Islet of Langerhans (tissue), 1 donor: Measurements from ENCODE around the gene CDC16.

Experiments
- FAIRE-seq: peaks from one replicate; lab custom pipeline; 2011; peaks lifted over from hg19 to GRCh38; lab: Jason Lieb, UNC

The CDC16 gene

DNA sequence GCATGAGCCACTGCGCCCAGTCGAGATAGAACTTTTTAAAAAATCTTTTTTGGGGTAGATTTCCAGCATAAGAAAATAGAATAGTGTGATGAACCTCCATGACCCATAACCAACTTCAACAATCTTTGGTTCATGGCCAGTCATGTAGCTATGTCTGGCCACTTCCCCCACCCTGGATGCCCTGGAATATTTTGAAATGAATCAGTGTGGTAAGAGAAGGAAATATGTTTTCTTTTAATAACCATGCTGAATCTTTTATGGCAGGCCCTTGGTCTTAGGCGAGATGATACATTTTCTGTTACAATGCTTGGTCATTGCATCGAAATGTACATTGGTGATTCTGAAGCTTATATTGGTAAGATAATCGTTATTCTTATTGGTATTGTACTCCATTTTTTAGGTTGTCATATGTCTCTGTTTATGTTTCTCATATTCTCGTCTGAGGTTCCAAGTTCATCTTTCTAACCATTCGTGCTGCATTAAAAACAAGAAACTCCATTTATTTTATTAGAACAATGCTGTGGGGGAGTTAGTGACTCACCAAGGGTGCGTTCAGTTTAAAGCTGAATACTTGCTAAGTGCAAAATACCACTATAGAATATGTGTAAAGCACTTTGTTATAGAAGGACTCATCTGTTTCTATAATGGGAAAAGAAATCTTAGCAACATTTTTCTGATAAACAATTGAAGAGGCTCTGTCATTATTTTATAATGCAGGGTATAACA is 30.4 kb downstream of the CDC16 start:
- no peak for FAIRE-seq

DNA sequence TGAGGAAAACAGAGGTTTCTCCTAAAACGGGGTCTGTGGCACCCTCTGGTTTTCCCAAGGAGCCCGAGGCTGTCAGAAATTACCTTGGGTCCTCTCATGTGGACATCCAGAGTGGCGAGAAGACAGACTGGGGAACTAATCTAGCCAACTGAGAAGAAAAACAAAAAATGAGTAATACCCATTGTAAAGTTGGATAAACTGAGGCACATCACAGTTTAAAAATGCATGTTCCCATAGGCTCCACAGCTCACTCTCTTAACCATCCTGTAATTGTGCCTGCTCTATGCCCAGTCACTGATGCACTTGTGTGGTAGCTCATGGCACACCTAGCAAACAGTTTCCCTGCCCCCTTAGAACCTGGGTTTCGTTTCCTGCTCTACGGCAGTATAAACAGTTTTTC is 31.5 kb downstream of the CDC16 start:
- FAIRE-seq: no peak

DNA sequence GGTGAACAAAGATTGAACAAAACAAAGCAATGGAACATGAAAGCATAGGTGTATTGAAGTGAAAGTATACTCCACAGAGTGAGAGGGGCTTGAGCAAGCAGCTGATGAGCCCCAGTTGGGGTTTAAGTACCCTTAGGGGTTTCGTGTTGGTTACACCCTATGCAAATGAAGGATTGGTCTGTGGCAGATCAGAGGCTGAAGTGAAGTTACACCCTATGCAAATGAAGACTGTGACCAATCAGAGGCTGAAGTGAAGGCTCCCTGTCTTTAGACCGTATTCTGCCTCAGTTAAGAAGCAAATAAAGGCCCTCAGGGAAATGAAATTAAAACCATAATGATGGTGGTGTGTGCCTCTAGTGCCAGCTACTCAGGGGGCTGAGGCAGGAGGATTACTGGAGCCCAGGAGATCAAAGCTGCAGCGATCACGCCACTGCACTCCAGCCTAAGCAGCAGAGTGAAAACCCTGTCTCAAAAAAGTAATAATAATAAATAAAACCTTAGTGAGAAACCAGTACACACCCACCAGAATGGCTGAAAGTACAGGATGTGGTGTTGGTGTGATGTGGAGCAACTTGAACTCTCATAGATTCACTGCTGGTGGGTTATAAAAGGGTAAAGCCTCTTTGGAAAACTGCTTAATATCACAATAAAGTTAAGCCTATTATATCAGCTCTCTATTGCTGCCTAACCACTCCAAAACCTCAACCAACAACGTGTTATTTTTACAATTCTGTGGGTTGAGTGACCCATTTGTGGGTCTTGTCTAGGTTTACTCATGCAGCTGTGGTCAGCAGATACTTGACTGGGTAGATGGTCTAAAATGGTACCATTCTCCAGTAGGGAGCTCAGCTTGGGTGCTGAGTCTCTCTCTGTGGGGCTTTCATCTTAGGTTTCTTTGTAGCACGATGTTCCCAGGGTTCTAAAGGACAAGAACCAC is 33.9 kb downstream of the CDC16 start:
- FAIRE-seq: no peak

DNA sequence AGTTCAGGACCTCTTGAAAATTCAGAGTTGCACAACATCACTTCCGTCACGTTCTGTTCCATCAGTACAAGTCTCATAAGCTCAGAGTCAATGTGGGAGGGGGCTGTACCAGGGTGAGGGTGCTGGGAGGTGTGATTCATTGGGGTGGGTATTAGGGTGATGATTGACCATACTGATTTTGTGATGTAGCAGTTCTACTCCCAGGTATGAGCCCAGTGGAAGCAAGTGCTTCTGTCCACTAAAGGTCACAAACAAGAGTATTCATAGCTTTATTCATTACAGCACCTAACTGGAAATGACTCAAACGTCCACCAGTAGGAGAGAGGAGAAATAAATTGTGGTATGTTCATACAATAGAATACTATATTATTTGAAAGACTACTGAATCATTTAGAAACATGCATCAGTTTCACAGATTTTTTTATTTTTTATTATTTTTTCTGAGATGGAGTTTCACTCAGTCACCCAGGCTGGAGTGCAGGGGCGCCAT is 34.6 kb downstream of the CDC16 start:
- no peak for FAIRE-seq

DNA sequence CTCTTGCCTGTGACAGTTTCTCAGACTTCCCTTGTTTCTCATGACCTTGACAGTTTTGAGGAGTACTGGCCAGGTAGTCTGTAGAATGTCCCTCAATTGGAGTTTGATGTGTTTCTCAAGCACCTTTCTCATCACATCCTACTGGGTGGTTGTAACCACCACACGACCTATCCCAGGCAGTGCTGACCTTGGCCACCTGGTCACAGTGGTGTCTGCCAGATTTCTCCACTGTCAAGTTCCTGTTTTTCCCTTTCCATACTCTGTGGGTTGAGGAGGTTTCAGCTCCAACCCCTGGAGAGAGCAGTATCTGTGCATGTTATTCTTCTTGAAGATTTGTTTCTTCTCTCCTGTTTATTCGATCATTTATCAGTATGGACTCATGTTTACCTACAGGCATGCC is 38.3 kb downstream of the CDC16 start:
- no peak for FAIRE-seq

DNA sequence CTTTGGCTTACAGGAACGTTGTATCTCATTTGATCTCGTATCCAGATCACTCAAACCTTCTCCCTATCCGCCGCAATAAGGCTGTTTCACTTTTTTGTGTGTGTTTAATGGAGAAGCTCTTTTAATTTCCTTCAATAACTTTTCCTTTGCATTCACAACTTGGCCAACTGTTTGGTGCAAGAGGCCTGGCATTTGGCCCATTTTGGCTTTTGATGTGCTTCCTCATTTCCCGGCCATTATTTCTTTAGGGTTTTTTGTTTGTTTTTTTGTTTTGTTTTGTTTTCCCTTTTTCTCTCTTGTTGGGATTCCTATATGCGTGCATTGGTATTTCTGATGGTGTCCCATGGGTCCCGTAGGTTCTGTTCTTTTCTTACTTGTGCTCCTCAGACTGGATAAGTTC is 40.6 kb downstream of the CDC16 start:
- FAIRE-seq: no peak

DNA sequence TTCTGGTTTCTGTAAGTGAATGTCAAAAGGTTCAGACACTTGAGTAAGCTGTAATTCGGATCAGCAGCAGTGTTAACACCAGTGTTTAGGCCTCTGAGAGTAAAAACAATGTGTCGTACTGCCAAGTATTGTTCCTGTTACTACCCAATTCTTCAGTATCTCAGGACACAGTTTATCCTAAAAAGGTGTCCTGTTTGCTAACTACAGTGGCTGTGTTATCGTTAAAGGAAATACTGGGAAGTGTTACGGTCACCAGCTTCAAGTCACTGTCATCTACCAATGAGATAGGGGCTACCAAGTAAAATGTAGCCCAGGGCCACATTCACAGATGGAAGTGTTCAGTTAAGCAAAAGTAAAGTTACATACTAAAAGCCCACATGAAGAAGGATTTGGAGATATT is 44.4 kb downstream of the CDC16 start:
- no peak for FAIRE-seq

DNA sequence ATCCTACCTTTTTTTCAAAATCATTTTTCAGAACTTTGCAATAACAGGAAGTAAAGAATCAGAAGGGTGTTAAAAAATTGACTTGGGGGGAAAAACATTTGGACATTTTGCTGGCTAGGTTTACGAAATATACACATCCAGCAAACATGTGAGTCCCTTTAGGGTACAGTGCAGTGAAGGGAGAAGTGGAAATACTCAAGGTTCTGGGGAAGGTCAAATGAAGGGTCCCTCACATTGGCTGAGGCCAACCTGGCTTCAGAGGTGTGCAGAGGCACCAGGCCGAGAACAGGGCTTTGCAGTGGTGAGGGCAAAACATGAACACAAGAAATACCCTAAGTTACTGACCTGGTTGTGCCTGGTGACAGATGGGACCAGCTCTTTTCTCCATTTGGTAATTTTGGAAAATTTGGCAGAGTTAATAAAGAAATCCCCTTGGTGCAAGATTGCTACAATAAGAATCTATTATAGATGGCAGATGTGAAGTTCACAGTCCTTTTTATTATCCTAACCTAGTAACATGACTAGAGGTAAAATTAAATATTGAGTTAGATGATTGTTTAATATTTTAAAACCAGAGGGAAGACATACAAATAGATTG is 45.2 kb downstream of the CDC16 start:
- FAIRE-seq: no peak

DNA sequence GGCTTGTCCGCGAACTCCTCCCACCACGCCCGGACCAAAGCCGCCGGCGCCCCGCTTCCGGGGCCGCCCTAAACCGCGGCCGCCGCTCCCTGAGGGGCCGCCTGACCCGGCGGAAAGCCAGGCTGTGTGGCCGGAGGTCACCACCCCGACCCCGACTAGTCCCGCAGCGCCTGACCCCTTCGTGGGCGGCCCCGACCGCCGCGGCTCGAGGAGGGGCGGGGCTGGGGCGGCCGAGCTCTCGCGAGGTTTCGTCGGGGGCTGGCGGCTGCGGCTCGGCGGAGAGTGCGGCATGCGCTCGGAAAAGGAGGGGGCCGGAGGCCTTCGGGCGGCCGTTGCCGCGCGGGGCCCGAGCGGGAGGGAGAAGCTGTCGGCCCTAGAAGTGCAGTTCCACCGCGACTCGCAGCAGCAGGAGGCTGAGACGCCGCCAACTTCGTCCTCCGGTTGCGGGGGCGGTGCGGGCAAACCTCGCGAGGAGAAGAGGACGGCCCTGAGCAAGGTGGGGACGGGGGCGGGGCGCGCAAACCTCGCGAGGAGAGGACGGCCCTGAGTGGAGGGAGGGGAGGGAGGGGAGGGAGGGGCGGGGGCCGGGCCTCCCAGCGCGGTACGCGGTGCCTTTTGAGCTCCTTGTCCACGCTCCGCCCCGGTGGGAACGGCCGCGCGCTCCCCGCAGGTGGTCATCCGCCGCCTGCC is 46.8 kb downstream of the CDC16 start, which contains the start of gene UPF3A:
UPF3A (plus strand) TSS at position 251 of the 690 bp plus-strand sequence; CDS start at position 290, 39 bp downstream.
- FAIRE-seq: no peak

DNA sequence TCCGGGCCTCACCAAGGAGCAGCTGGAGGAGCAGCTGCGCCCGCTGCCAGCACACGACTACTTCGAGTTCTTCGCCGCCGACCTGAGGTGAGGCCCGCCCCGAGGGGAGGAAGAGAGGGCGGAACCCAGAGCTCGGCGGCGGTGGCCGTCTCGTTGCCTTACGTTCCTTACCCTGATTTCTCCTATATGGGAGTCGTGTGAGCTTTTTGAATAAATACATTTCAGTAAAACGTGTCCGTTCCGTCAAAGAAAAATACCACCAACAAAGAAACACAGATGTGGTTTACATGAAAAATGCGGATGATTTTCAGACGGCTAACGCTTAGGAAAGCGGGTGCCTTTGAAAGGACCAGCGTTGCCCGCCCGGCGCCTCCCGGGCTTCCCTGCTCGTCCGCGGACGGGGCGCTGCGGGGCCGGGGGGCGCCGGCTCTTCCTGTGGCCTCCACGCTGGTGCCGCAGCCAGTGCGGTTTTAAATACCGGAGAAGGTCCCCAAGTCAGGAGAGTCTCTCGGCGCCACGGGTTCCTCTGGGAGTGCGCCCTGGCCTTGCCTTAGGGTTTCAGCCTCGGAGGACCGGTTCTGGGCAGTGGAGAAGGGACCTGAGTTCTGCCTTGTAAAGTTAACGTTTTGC is 47.5 kb downstream of the CDC16 start:
- no peak for FAIRE-seq

DNA sequence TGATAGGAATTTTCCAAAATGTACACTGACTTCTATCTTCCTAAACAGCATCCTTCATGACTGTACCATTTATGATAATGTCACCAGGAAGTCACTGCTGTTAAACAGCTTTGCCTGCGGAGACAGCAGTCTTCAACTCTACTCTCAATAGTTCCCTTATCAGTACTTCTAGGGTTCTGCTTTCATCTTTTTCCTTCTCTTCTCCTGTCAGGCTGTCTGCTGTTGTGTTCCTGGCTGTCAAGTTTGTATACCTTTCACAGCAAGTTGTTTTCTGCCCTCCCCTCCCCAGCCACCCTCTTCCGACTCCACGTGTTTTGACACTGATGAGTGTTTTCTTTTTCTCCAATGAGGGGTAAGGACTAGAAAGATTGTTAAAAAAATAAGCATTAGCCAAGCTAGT is 48.9 kb downstream of the CDC16 start:
- no peak for FAIRE-seq

DNA sequence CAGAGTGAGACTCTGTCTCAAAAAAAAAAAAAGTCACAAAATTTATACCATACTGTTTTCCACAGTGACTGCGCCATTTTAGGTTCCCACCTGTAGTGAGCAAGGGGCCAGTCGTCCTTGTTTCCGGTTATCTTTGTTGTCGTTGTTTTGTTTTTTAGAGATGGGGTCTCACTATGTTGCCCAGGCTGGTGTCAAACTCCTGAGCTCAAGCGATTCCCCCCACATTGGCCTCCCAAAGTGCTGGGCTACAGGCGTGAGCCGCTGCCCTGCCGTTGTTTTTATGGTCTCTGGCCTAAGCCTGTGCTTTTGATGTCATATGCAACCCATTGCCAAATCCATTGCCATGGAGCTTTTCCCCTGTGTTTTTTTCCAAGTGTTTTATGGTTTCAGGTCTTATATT is 50.0 kb downstream of the CDC16 start:
- FAIRE-seq: no peak

DNA sequence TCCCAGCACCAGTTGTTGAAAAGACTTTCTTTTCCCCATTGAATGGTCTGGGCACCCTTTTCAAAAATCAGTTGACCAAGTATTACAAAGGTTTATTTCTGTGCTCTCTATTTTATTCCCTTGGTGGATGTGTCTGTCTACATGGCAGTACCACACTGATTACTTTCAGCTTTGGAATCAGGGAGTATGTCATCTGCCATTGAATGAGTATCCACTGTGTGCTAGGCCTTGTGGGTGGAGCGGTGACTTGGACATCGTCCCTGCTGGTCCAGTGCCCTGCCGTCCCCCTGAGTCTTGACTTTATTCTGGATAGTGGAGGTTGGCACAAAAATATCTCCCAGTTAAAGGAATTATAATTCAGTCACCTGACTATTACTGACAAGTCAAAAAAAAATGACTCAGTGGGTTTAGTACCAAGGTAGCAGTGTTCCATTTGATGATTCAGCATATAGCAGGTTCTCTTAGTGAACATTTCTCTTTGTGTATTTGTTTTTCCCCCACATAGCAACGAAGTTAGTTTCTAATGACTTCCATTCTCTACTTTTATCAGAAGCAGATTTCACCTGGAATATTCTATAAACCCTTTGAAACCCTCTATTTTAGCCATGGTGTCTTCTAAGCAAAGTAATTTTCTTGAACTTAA is 50.6 kb downstream of the CDC16 start:
- no peak for FAIRE-seq

DNA sequence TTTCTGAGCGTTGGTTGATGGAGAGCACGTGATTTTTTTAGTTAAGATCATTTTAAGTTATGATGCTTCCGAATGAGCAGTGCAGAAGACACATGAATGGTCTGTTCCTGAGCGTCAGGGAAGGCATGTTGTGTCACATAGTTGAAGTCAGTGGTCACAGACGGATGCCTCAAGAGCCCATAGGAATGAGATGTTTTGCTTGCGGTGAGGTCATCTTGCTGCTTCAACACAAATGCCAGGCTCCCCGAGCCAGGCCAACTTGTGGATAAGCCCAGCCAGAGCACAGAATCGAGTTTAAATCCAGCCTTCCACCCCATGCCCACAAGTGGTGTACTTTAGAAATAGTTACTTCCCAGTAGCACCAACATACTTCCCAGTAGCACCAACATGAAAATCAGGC is 52.1 kb downstream of the CDC16 start:
- no peak for FAIRE-seq

DNA sequence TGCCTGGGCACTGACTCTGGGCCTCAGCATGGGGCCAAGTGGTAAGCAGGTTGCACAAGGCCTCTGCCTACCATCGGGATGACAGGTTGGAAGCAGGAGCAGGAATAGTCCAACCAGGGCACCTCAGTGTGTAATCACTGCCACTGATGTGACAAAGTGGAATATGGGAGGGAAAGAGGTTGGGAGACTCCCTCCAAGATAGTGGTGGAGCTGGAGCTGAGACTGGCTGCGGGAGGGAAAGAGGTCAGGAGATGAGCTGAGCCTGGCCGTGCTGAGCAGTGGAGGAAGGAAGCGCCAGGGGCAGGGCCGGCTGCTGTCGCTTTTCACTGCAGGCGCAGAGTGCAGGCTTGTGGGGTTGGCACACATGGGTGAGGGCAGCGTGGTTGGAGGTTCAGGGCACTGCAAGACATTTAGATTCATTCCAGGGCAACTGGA is 53.5 kb downstream of the CDC16 start:
- FAIRE-seq: no peak

DNA sequence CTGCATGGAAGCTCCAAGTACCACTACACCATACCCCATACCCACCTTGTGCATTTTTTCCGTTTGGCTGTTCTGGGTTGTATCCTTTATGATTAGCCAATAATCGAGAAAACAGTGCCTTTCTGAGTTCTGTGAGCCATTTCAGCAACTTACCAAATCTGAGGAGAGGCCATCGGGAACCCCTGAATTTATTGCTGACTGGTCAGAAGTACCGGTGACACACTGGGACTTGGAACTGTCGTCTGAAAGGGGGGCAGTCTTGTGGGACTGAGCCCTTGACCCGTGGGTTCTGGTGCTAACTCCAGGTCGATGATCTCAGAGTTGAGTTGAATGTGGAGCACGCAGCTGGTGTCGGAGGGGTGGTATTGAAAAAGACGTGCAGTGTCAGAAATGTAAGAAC is 61.8 kb downstream of the CDC16 start:
- FAIRE-seq: no peak

DNA sequence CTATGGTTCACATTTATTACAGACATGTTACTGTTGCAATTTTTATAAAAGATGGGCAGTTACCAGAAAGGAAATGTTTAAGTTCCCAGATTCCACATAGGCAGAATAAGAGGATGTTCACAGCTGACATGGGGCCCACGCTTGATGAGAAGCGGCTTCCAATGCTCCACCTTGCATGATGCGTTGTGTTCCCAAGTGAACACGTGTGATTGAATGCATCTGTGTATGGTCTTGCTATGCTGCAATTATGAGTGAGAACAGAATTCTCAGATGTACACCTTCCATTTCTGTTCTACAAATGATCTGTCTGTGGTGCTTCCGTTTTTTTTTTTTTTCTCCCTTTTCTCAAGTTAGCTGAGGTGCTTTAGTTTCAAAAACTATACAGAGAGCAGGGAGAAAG is 62.2 kb downstream of the CDC16 start:
- FAIRE-seq: no peak

DNA sequence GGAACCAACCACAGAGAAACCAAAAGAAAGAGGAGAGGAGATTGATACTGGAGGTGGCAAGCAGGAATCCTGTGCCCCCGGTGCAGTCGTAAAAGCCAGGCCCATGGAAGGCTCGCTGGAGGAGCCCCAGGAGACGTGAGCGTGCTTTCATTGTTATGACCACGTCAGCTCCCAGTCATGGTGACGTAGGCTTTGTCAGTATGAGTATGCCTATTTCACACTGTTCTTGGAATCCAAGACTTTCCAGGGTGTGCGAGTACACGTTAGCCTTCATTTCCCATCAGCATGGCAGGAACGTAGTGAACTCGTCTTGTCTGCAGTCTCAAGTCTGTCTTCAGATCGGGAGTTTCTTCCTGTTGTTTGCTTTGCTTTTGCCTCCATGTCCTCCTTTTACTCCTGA is 64.2 kb downstream of the CDC16 start:
- no peak for FAIRE-seq

DNA sequence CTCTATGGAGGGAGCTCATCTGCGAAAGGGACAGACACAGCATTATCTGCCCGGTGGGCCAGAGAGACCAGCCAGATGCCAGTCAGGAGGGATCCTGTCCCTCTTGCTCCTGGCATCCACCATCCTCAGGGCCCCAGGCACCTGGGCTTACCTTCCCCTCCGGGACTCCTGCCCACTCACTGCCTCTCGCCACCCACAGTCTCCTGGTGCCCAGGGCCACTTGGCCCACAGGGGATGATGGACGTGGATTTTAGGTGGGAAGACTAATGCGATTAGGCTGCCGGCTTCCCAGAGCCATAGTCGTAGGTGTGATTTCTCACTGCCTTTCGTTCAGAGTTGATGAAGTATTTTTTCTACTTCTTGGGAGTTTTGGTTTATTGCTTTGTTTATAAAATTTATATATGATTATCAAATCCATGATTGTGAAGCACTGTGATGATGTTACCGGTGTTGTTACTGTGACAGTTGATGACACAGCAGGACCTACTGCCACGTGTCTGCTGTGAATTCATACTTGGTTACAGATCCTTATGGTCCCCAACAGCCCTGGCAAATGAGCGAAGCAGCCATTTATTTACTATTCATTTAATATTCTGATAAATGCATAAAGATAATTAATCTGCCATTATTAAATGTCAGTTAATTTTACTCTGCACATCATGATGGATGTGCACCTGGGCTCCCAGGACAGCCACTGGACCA is 65.1 kb downstream of the CDC16 start:
- FAIRE-seq: no peak

DNA sequence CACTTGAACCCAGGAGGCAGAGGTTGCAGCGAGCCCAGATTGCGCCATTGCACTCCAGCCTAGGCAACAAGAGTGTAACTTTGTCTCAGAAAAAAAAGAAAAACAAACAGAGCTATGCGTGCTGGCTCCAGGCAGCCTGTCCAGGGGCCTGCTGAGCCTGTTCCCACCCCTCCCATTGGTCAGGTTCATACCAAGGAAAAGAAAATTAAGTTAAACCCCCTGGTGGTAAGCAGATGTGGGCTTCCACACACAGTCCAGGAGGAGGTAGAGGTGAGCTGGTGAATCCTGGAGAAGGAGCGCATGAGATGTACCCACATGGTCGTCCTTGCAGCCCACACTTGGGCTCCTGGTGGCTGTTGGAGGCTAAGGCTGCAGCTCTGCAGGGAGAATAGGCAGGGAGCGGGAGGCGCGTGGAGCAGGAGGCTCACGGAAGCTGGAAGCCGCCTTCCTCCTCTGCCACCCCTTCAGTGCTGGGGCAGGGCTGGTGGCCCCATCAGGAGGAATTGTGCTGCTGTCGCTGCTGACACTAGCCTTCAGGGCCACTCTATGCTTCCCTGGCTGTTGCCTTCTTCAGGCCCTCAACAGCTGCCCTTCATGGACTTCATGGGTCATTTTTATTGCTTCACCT is 69.1 kb downstream of the CDC16 start:
- FAIRE-seq: no peak
